ENCODE data around the gene DDX42. TPM values are rescaled to one million over a fixed set of nuclear protein-coding genes. Genes with fewer than 3 reads are reported as not detected.

DDX42 gene
- total and polyA plus RNA-seq, 2 experiments from 2014 or later = 31.1 to 79.9 TPM

DNA sequence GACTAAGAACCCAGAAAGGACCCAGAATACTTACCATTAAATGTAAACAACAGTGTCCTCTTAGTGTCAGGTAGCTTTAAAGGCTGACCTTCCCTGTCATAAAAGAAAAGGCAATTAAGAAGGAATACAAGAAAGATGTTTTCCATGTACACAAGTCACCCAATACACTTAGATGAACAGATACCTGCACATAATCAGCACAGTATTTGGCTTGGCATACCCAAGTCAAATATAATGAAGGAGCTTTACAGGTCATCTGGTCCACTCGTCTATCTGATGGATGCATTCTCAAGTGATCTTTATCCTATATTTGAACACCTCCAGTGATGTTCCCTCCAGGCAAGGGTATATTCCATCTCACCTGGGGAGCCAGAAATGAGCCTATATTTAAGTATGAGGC is 21.3 kb upstream of the DDX42 start:
- Histone ChIP-seq H3K36me3 (replicated peaks; ENCODE audit: insufficient read depth, low read depth) (no peaks in the 10 kb centered on the region), H3K27me3 (no peaks in the 10 kb centered on the region), H3K27ac (no peak overlapping the region), H3K9me2 (replicated peaks; ENCODE audit: insufficient read depth) (no peaks in the 10 kb centered on the region), H3K4me1 (ENCODE audit: insufficient read depth) (no peaks in the 10 kb centered on the region), H3K4me2 (no peak overlapping the region), H3K9me3 (ENCODE audit: low read depth) (no peaks in the 10 kb centered on the region), H3K79me2 (no peaks in the 10 kb centered on the region), H2AFZ (no peak overlapping the region), H4K20me1 (ENCODE audit: insufficient read depth, poor library complexity, severe bottlenecking) (no peaks in the 10 kb centered on the region), H3K4me3 (no peak overlapping the region)
- TF ChIP-seq, protein P1, sequence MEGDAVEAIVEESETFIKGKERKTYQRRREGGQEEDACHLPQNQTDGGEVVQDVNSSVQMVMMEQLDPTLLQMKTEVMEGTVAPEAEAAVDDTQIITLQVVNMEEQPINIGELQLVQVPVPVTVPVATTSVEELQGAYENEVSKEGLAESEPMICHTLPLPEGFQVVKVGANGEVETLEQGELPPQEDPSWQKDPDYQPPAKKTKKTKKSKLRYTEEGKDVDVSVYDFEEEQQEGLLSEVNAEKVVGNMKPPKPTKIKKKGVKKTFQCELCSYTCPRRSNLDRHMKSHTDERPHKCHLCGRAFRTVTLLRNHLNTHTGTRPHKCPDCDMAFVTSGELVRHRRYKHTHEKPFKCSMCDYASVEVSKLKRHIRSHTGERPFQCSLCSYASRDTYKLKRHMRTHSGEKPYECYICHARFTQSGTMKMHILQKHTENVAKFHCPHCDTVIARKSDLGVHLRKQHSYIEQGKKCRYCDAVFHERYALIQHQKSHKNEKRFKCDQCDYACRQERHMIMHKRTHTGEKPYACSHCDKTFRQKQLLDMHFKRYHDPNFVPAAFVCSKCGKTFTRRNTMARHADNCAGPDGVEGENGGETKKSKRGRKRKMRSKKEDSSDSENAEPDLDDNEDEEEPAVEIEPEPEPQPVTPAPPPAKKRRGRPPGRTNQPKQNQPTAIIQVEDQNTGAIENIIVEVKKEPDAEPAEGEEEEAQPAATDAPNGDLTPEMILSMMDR (IDR thresholded peaks at IDR 0.05; ENCODE audit: poor library complexity) = no peak
- no peak for TF ChIP-seq EZH2phosphoT487 (IDR thresholded peaks at IDR 0.05; ENCODE audit: low read depth, severe bottlenecking, unreplicated experiment)
- TF ChIP-seq EZH2 (IDR thresholded peaks at IDR 0.05; ENCODE audit: borderline replicate concordance) = no peak
- WGBS (ENCODE audit: low lambda C conversion rate, missing lambda C conversion rate) = 77% methylated on average over 1 of the region's 1 CpG
- no peak for DNase-seq (ENCODE audit: low spot score)

GRCh38 chr17:63753215-63753614 is 20.8 kb upstream of the DDX42 start:
- H3K27ac ChIP-seq = no peak overlapping the region
- no peaks in the 10 kb centered on the region for H3K9me2 ChIP-seq (replicated peaks; ENCODE audit: insufficient read depth)
- H3K4me3 ChIP-seq = no peak overlapping the region
- no peaks in the 10 kb centered on the region for H3K36me3 ChIP-seq (replicated peaks; ENCODE audit: insufficient read depth, low read depth)
- TF ChIP-seq, protein P1 (IDR thresholded peaks at IDR 0.05; ENCODE audit: poor library complexity) = no peak
- no peak overlapping the region for H2AFZ ChIP-seq
- no peak for DNase-seq (ENCODE audit: low spot score)
- no peak overlapping the region for H3K4me2 ChIP-seq
- H3K27me3 ChIP-seq = no peaks in the 10 kb centered on the region
- H3K9me3 ChIP-seq (ENCODE audit: low read depth) = no peaks in the 10 kb centered on the region
- H3K79me2 ChIP-seq = no peaks in the 10 kb centered on the region
- H3K4me1 ChIP-seq (ENCODE audit: insufficient read depth) = no peaks in the 10 kb centered on the region
- H4K20me1 ChIP-seq (ENCODE audit: insufficient read depth, poor library complexity, severe bottlenecking) = no peaks in the 10 kb centered on the region
- 77% methylated on average over 1 of the region's 1 CpG for WGBS (ENCODE audit: low lambda C conversion rate, missing lambda C conversion rate)

DNA sequence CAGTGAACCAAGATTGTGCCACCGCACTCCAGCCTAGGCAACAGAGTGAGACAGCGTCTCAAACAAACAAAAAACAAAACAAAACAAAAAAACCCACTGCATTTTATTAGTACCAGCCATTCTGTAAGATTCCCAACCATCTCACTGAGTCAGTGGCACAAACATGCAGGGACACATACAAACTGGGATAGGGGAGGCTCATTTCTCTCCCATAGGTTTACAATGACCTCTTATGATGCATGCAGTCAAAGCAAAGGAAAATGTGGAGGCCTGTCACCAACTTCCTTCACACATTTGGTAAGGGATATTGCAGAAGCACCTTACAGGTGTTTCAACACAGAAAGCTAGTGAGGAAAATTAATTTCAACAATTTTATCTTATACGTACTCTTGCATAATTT is 19.9 kb upstream of the DDX42 start:
- Histone ChIP-seq H3K4me3 (no peak overlapping the region), H3K9me3 (ENCODE audit: low read depth) (no peaks in the 10 kb centered on the region), H3K4me1 (ENCODE audit: insufficient read depth) (no peaks in the 10 kb centered on the region), H4K20me1 (ENCODE audit: insufficient read depth, poor library complexity, severe bottlenecking) (no peaks in the 10 kb centered on the region), H3K4me2 (no peak overlapping the region), H3K27ac (no peak overlapping the region), H3K79me2 (no peaks in the 10 kb centered on the region), H3K27me3 (no peaks in the 10 kb centered on the region), H3K36me3 (replicated peaks; ENCODE audit: insufficient read depth, low read depth) (no peaks in the 10 kb centered on the region), H2AFZ (no peak overlapping the region), H3K9me2 (replicated peaks; ENCODE audit: insufficient read depth) (no peaks in the 10 kb centered on the region)
- 97% methylated on average over 3 of the region's 3 CpGs for WGBS (ENCODE audit: low lambda C conversion rate, missing lambda C conversion rate)
- TF ChIP-seq, protein P1 (IDR thresholded peaks at IDR 0.05; ENCODE audit: poor library complexity) = no peak
- TF ChIP-seq EZH2 (IDR thresholded peaks at IDR 0.05; ENCODE audit: borderline replicate concordance) (no peak), EZH2phosphoT487 (IDR thresholded peaks at IDR 0.05; ENCODE audit: low read depth, severe bottlenecking, unreplicated experiment) (no peak)
- no peak for DNase-seq (ENCODE audit: low spot score)

- no peaks in the 10 kb centered on the region for H3K9me2 ChIP-seq (replicated peaks; ENCODE audit: insufficient read depth)
- H3K36me3 ChIP-seq (replicated peaks; ENCODE audit: insufficient read depth, low read depth) = no peaks in the 10 kb centered on the region
- H3K79me2 ChIP-seq = no peaks in the 10 kb centered on the region
- H3K27me3 ChIP-seq = no peaks in the 10 kb centered on the region
- no peak overlapping the region for H3K4me2 ChIP-seq
- H4K20me1 ChIP-seq (ENCODE audit: insufficient read depth, poor library complexity, severe bottlenecking) = no peaks in the 10 kb centered on the region
- no peaks in the 10 kb centered on the region for H3K9me3 ChIP-seq (ENCODE audit: low read depth)
- no peak for DNase-seq (ENCODE audit: low spot score)
- TF ChIP-seq EZH2 (IDR thresholded peaks at IDR 0.05; ENCODE audit: borderline replicate concordance) = no peak
- TF ChIP-seq, protein P1 (IDR thresholded peaks at IDR 0.05; ENCODE audit: poor library complexity) = no peak
- no peak for TF ChIP-seq EZH2phosphoT487 (IDR thresholded peaks at IDR 0.05; ENCODE audit: low read depth, severe bottlenecking, unreplicated experiment)
- H3K4me1 ChIP-seq (ENCODE audit: insufficient read depth) = peaks cover 5% of the 10 kb centered on the region
- no peak overlapping the region for H3K4me3 ChIP-seq
- H3K27ac ChIP-seq = no peak overlapping the region
- 87% methylated on average over 2 of the region's 2 CpGs for WGBS (ENCODE audit: low lambda C conversion rate, missing lambda C conversion rate)
- H2AFZ ChIP-seq = no peak overlapping the region
These were observed 15.5 kb upstream of the DDX42 start for GRCh38 chr17:63758428-63758827.

Data from hepatocyte (in vitro differentiated cells).